ENCODE measurements around the gene SCAMP5. TPM values are rescaled to one million over a fixed set of nuclear protein-coding genes. Genes with fewer than 3 reads are reported as not detected.

SCAMP5 gene
- polyA plus RNA-seq, 1 experiment: 2.1 TPM

DNA sequence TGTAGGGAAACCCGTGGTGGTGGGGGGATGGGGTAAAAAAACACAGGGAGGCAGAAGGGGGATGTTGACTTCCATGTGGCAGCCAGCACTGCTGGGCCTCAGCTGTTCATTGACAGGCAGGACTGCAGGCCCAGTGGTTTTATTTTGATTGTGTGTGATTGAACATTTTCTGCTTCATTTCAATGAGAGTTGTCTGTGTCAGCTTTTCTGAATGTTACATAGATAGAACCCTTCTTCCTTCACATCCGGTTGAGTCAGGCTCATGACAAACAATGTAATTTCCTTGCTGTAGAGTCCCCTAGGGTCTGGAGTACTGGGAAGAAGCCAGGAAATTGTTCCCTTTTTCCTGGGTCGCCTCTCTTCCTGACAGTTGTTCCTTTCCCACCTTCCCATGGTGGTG is 30.6 kb upstream of the SCAMP5 start:
- Histone ChIP-seq H3K27ac (ENCODE audit: low read depth, low read length) (no peak overlapping the region), H3K4me3 (ENCODE audit: low read depth, low read length) (no peak overlapping the region), H3K9me3 (ENCODE audit: control insufficient read depth, insufficient read depth, low read length) (no peaks in the 10 kb centered on the region), H3K27me3 (ENCODE audit: control insufficient read depth, insufficient read depth, low read length) (peaks cover 14% of the 10 kb centered on the region)
- CTCF ChIA-PET: interaction anchor here (1.3 to 1.7 kb wide), 2 partner anchors 10 to 63 kb away, joined by 4 to 5 read pairs; no protein-coding TSS in a partner anchor
- POLR2A ChIA-PET: interaction anchor here (0.5 kb wide), 1 partner anchor 1010 kb away, joined by 3 read pairs; no protein-coding TSS in a partner anchor
- no peak for DNase-seq (ENCODE audit: low read depth, low spot score)
- TF ChIP-seq, protein P1, sequence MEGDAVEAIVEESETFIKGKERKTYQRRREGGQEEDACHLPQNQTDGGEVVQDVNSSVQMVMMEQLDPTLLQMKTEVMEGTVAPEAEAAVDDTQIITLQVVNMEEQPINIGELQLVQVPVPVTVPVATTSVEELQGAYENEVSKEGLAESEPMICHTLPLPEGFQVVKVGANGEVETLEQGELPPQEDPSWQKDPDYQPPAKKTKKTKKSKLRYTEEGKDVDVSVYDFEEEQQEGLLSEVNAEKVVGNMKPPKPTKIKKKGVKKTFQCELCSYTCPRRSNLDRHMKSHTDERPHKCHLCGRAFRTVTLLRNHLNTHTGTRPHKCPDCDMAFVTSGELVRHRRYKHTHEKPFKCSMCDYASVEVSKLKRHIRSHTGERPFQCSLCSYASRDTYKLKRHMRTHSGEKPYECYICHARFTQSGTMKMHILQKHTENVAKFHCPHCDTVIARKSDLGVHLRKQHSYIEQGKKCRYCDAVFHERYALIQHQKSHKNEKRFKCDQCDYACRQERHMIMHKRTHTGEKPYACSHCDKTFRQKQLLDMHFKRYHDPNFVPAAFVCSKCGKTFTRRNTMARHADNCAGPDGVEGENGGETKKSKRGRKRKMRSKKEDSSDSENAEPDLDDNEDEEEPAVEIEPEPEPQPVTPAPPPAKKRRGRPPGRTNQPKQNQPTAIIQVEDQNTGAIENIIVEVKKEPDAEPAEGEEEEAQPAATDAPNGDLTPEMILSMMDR (IDR thresholded peaks at IDR 0.05; ENCODE audit: low read depth, low read length): no peak

DNA sequence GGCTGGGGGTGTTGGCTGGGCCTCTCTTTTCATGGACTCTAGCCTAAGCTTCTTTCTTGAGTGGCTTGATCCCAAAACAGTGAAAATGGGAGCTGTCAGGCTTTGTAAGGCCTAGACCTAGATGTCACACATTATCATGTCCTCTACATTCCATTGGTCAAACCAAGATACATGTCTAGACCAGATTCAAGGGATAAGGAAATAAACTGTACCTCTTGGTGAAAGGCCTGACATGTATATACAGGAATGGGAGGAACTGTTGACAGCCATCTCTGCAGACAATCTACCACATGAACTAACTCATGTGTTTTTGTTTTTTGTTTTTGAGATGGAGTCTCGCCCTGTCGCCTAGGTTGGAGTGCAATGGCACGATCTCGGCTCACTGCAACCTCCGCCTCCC is 27.7 kb upstream of the SCAMP5 start:
- H3K4me3 ChIP-seq (ENCODE audit: low read depth, low read length): no peak overlapping the region
- no peak for DNase-seq (ENCODE audit: low read depth, low spot score)
- ChIA-PET POLR2A (no interaction called here), CTCF (no interaction called here)
- H3K27me3 ChIP-seq (ENCODE audit: control insufficient read depth, insufficient read depth, low read length): peaks cover 4% of the 10 kb centered on the region
- H3K27ac ChIP-seq (ENCODE audit: low read depth, low read length): no peak overlapping the region
- TF ChIP-seq, protein P1 (IDR thresholded peaks at IDR 0.05; ENCODE audit: low read depth, low read length): no peak
- H3K9me3 ChIP-seq (ENCODE audit: control insufficient read depth, insufficient read depth, low read length): no peaks in the 10 kb centered on the region

DNA sequence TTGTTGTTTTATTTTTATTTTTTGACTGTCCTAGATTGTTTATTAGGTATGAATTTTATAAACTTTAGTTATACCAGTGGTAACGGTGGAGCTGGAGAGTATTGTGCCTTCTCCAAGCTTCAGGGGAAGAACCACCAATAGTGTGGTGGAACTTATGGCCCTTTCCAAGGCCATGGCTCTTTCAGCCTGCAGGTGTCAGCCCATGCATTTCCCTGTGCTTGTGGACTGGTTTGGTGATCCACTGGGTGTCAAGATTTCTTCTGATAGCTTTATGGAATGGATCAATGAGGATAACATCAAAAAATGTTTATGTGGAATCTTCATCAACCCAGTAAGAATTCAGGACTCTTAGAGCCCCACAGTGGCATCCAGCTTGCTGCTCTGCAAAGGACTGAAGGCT is 19.2 kb upstream of the SCAMP5 start:
- no peak for DNase-seq (ENCODE audit: low read depth, low spot score)
- POLR2A ChIA-PET: no interaction called here
- Histone ChIP-seq H3K27me3 (ENCODE audit: control insufficient read depth, insufficient read depth, low read length) (peaks cover 17% of the 10 kb centered on the region), H3K27ac (ENCODE audit: low read depth, low read length) (no peak overlapping the region), H3K9me3 (ENCODE audit: control insufficient read depth, insufficient read depth, low read length) (no peaks in the 10 kb centered on the region), H3K4me3 (ENCODE audit: low read depth, low read length) (no peak overlapping the region)
- CTCF ChIA-PET: interaction anchor here (0.7 kb wide), 1 partner anchor 62 kb away, joined by 3 read pairs; no protein-coding TSS in a partner anchor
- TF ChIP-seq, protein P1 (IDR thresholded peaks at IDR 0.05; ENCODE audit: low read depth, low read length): no peak

DNA sequence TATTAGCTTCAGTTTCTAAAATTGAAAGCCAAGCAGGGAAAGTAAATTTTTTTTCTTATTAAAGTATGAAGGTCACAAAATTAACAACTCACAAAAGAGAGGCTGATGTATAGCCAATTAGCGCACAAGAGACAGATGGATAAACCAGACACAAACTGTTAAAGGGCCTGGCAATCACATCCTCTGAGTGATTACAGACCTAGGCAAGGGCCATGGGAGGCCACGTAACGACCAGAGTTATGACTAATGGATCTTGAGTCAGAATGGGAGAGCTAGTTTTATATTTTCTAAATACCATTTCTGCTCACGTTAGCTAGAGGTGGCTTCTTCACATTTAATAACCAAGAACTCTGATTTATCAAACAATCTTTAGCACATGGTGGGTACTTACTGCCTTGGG is 17.8 kb upstream of the SCAMP5 start:
- no peak overlapping the region for H3K27ac ChIP-seq (ENCODE audit: low read depth, low read length)
- ChIA-PET CTCF (no interaction called here), POLR2A (no interaction called here)
- TF ChIP-seq, protein P1 (IDR thresholded peaks at IDR 0.05; ENCODE audit: low read depth, low read length): no peak
- no peak overlapping the region for H3K4me3 ChIP-seq (ENCODE audit: low read depth, low read length)
- no peak for DNase-seq (ENCODE audit: low read depth, low spot score)
- no peaks in the 10 kb centered on the region for H3K9me3 ChIP-seq (ENCODE audit: control insufficient read depth, insufficient read depth, low read length)
- H3K27me3 ChIP-seq (ENCODE audit: control insufficient read depth, insufficient read depth, low read length): peaks cover 17% of the 10 kb centered on the region

DNA sequence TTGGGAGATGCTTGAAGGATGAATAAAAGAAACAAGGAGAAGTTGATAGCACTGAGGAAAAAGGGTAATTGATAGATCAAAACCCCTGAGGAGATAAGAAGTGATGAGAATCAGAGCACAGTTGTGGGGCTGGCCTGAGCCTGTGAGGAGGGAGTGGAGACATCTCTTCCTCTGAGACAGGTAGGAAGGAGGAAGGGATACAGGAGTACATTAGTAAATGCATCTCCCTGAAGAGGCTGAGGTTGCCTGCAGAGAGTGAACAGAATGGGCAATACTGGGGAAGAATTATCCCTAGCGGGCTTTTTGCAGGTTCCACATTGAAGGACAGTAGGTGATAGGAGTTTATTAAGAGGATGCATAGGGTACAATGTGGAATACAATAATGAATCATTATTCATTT is 17.3 kb upstream of the SCAMP5 start:
- no peak for DNase-seq (ENCODE audit: low read depth, low spot score)
- peaks cover 12% of the 10 kb centered on the region for H3K27me3 ChIP-seq (ENCODE audit: control insufficient read depth, insufficient read depth, low read length)
- no peak overlapping the region for H3K4me3 ChIP-seq (ENCODE audit: low read depth, low read length)
- H3K9me3 ChIP-seq (ENCODE audit: control insufficient read depth, insufficient read depth, low read length): no peaks in the 10 kb centered on the region
- POLR2A ChIA-PET: no interaction called here
- TF ChIP-seq, protein P1 (IDR thresholded peaks at IDR 0.05; ENCODE audit: low read depth, low read length): no peak
- no peak overlapping the region for H3K27ac ChIP-seq (ENCODE audit: low read depth, low read length)
- CTCF ChIA-PET: interaction anchor here (1.2 kb wide), 1 partner anchor 28 kb away, joined by 3 read pairs; no protein-coding TSS in a partner anchor

Data from AG04450 (cell line).